CD4-positive, alpha-beta memory T cell (primary cell): ENCODE measurements around the gene OR56B1. TPM values are rescaled to one million over a fixed set of nuclear protein-coding genes. Genes with fewer than 3 reads are reported as not detected.

ENCODE experiments used
- polyA plus RNA-seq, 2 donors: library from polyadenylated mRNA; unstranded; fragments of 300-500 nt; fragmentation: Illumina TruSeq; gene quantifications; one replicate each; pipeline ENCODE4 v1.2.3, GENCODE V29; 2021
- total RNA-seq, 2 experiments: library from RNA; stranded (reverse); gene quantifications; one replicate each; pipeline ENCODE4 v1.2.3, GENCODE V29; 2021

OR56B1 gene
- total and polyA plus RNA-seq, 4 experiments from 2014 or later, result 0.20 to 0.61 (median 0.44) TPM; not detected in 1

Other genes with a start within 250 kb of the OR56B1 start
- gene OR52D1, start 247.8 kb upstream of the OR56B1 start, total RNA-seq, result not detected
- gene OR52D1, start 247.8 kb upstream of the OR56B1 start, polyA plus RNA-seq, result not detected
- gene UBQLN3, start 226.5 kb upstream of the OR56B1 start, total RNA-seq, result not detected
- gene UBQLN3, start 226.5 kb upstream of the OR56B1 start, polyA plus RNA-seq, result not detected
- gene UBQLNL, start 219.7 kb upstream of the OR56B1 start, total RNA-seq, result under 1 TPM; 0.47 to 0.50 TPM
- not detected for gene UBQLNL, start 219.7 kb upstream of the OR56B1 start, polyA plus RNA-seq
- gene OR52H1, start 187.9 kb upstream of the OR56B1 start, total RNA-seq, result not detected
- gene OR52H1, start 187.9 kb upstream of the OR56B1 start, polyA plus RNA-seq, result not detected
- not detected for gene OR52B6, start 155.6 kb upstream of the OR56B1 start, total RNA-seq
- not detected for gene OR52B6, start 155.6 kb upstream of the OR56B1 start, polyA plus RNA-seq
- not detected for gene TRIM6, start 139.8 kb upstream of the OR56B1 start, total RNA-seq
- gene TRIM6, start 139.8 kb upstream of the OR56B1 start, polyA plus RNA-seq, result not detected
- gene TRIM34, start 111.4 kb upstream of the OR56B1 start, total RNA-seq, result 10 to 100 TPM; 10.4 to 11.6 TPM
- 10 to 100 TPM in 1 of 2 donors, 1 to 10 TPM in 1; 9.6 to 20.2 TPM for gene TRIM34, start 111.4 kb upstream of the OR56B1 start, polyA plus RNA-seq
- gene TRIM5, start 51.4 kb upstream of the OR56B1 start, total RNA-seq, result 10 to 100 TPM; 33.9 to 35.5 TPM
- 1 to 10 TPM; 9.1 to 9.5 TPM for gene TRIM5, start 51.4 kb upstream of the OR56B1 start, polyA plus RNA-seq
- gene TRIM22, start 46.7 kb upstream of the OR56B1 start, total RNA-seq, result 100 to 1,000 TPM; 349 to 353 TPM
- gene TRIM22, start 46.7 kb upstream of the OR56B1 start, polyA plus RNA-seq, result 100 to 1,000 TPM; 187 to 190 TPM
- gene OR52N4, start 17.8 kb downstream of the OR56B1 start, total RNA-seq, result 1 to 10 TPM; 1.6 to 2.2 TPM
- under 1 TPM; 0.50 to 0.60 TPM for gene OR52N4, start 17.8 kb downstream of the OR56B1 start, polyA plus RNA-seq
- not detected for gene OR52N5, start 46.9 kb downstream of the OR56B1 start, total RNA-seq
- gene OR52N5, start 46.9 kb downstream of the OR56B1 start, polyA plus RNA-seq, result not detected
- not detected for gene OR52N1, start 54.8 kb downstream of the OR56B1 start, total RNA-seq
- not detected for gene OR52N1, start 54.8 kb downstream of the OR56B1 start, polyA plus RNA-seq
- not detected for gene OR52N2, start 72.5 kb downstream of the OR56B1 start, total RNA-seq
- not detected for gene OR52N2, start 72.5 kb downstream of the OR56B1 start, polyA plus RNA-seq
- gene OR52E6, start 105.4 kb downstream of the OR56B1 start, total RNA-seq, result not detected
- not detected for gene OR52E6, start 105.4 kb downstream of the OR56B1 start, polyA plus RNA-seq
- gene OR52E8, start 121.2 kb downstream of the OR56B1 start, total RNA-seq, result not detected
- gene OR52E8, start 121.2 kb downstream of the OR56B1 start, polyA plus RNA-seq, result not detected
- not detected for gene OR52E4, start 144.2 kb downstream of the OR56B1 start, total RNA-seq
- gene OR52E4, start 144.2 kb downstream of the OR56B1 start, polyA plus RNA-seq, result not detected
- not detected for gene OR52E5, start 156.8 kb downstream of the OR56B1 start, total RNA-seq
- not detected for gene OR52E5, start 156.8 kb downstream of the OR56B1 start, polyA plus RNA-seq
- not detected for gene OR56A3, start 205.8 kb downstream of the OR56B1 start, total RNA-seq
- not detected for gene OR56A3, start 205.8 kb downstream of the OR56B1 start, polyA plus RNA-seq
- gene OR56A5, start 232.0 kb downstream of the OR56B1 start, total RNA-seq, result not detected
- not detected for gene OR56A5, start 232.0 kb downstream of the OR56B1 start, polyA plus RNA-seq